ENCODE results near the gene NANOGP8.
A peak's percentile ranks its signal among the peaks of the same experiment; 100 is the strongest.

The NANOGP8 gene

DNA sequence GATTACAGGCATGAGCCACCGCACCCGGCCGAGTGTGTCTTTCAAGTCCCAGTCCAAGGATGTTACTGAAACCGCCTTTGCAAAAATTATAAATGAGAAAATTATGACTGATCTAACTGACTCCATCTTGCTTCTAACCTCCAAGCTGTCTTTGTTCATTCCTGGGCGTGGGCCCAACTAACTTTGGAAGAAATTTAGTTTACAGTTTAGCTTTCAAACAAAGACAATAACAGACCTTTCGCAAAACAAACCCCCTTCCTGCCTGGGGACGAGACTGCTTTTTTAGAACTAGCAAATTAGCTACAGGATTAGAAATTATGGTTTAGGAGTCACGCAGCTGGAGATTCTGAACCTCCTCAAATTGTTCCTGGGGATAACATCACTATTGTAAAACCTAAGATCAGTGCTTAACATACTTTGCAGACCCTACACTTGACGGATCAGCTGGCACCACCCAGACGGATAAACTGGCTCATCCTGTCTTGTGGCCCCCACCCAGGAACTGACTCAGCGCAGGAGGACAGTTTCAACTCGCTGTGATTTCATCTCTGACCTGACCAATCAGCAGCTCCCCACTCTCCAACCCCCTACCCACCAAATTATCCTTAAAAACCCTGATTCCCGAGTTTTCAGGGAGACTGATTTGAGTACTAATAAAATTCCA, 23.8 kb downstream of the NANOGP8 start:
- H3K9ac ChIP-seq = no peak overlapping the region
- no peaks in the 10 kb centered on the region for H4K20me1 ChIP-seq
- TF ChIP-seq Cebpa-rat (IDR thresholded peaks at IDR 0.05) = no peak
- no peak overlapping the region for H3K4me2 ChIP-seq
- H3K27me3 ChIP-seq = no peaks in the 10 kb centered on the region
- peaks cover 9% of the 10 kb centered on the region; the same call in 1 of the 2 replicates for H3K4me1 ChIP-seq
- H3K27ac ChIP-seq = no peak overlapping the region
- H3K9me3 ChIP-seq = no peaks in the 10 kb centered on the region
- H3K36me3 ChIP-seq = no peaks in the 10 kb centered on the region
- no peak overlapping the region for H3K4me3 ChIP-seq

DNA sequence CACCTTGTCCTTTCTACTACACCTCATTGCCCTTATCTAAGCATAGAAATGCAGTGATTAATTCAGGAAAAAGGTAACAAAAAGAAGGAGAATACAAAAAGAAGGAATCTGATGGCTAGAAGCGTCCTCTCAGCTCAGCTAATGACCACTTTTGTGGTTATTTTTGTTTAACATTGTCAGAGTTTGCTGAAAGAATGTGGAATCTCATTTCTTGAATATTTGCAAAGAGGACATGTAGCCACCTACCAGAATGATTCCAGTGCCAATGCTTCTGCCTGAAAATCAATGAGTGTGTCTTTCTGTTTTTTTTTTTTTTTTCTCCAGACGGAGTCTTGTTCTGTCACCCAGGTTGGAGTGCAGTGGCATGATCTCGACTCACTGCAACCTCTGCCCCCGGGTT, 24.5 kb downstream of the NANOGP8 start:
- no peak overlapping the region for H3K4me3 ChIP-seq
- H3K9me3 ChIP-seq = no peaks in the 10 kb centered on the region
- no peaks in the 10 kb centered on the region for H3K36me3 ChIP-seq
- no peak overlapping the region for H3K27ac ChIP-seq
- no peaks in the 10 kb centered on the region for H3K27me3 ChIP-seq
- no peak overlapping the region for H3K4me2 ChIP-seq
- no peaks in the 10 kb centered on the region for H4K20me1 ChIP-seq
- peaks cover 9% of the 10 kb centered on the region; the same call in 1 of the 2 replicates for H3K4me1 ChIP-seq
- no peak for TF ChIP-seq Cebpa-rat (IDR thresholded peaks at IDR 0.05)
- H3K9ac ChIP-seq = no peak overlapping the region

DNA sequence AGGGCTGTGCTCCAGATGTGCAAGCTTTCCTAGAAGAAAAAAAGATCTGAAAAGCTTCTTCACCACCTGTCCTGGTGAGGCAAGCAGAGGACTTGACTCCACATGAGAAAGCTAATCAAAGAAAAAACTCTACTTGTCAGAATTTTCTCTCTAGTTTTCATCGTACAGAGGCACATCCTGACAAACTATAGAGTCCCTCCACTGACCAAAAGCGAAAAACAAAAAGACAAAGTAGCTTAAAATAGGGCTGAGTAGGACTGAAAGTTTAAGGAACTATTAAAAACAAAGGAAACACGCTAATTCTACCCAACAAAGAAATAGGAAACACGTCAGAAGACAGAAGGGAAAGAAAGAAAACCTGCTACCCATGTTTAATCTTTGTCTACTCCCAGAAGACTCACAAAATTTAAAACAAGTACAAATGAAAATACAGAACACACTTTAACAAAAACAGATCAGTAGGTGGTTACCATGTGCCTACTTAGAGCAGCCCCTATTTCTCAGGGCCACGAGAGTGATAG, 26.5 kb downstream of the NANOGP8 start:
- Histone ChIP-seq H3K4me2 (peak overlapping the region; percentile 29; the same call in 1 of the 2 replicates), H3K27me3 (no peaks in the 10 kb centered on the region), H4K20me1 (no peaks in the 10 kb centered on the region), H3K9ac (no peak overlapping the region), H3K36me3 (no peaks in the 10 kb centered on the region), H3K27ac (no peak overlapping the region), H3K4me3 (no peak overlapping the region), H3K4me1 (peaks cover 9% of the 10 kb centered on the region; the same call in 1 of the 2 replicates), H3K9me3 (no peaks in the 10 kb centered on the region)
- TF ChIP-seq Cebpa-rat (IDR thresholded peaks at IDR 0.05) = no peak

DNA sequence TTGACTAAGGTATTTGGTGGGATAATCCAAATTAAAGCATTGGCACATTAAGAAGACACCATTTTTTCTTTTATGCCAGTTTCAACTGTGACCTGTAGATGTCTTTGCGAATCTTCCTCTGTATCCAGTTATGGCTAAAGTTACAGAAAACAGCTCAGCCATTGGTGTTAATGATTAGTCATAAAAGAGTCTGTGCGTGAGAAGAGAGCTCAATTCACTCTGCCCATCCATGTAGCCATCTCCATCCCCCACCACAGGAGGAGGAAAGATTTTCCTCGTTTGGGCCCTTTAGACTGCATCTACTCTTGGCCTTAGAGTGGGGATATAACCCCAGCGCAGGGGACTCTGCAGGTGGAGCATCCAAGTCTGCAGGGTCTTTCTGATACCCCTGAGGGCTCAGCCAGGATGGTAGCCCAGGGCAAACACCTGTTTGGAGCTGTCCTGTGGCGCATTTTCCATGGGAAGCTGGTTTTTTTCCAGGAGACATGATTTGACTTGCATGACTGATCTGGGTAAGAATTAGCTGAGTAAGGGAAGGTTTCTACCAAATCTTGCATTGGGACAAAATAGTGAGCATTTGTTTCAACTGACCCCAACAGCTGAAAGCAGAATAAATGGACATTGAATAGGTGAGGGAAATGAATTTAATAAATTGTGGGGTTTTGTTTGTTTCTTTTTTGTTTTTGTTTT, 29.5 kb downstream of the NANOGP8 start:
- Histone ChIP-seq H3K9ac (no peak overlapping the region), H3K4me1 (peaks cover 9% of the 10 kb centered on the region; the same call in 1 of the 2 replicates), H3K27ac (no peak overlapping the region), H4K20me1 (no peaks in the 10 kb centered on the region), H3K4me3 (no peak overlapping the region), H3K4me2 (no peak overlapping the region), H3K27me3 (no peaks in the 10 kb centered on the region), H3K36me3 (no peaks in the 10 kb centered on the region), H3K9me3 (no peaks in the 10 kb centered on the region)
- TF ChIP-seq Cebpa-rat (IDR thresholded peaks at IDR 0.05) = no peak

DNA sequence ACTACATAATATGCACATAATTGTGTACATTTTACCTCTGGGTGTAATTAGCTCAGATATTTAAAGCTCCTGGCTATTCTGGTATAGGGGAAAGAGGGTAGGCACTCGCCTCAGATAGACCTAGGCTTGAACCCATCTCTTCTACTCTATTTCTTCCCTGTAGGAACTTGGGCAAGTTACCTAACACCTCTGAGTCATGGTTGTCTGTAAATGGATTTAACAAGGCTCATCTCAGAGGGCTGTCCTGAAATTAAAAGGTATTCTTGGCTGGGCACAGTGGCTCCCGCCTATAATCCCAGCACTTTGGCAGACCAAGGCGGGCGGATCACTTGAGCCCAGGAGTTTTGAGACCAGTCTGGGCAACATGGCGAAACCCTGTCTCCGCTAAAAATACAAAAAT, 30.7 kb downstream of the NANOGP8 start:
- no peak overlapping the region for H3K9ac ChIP-seq
- no peak overlapping the region for H3K27ac ChIP-seq
- no peaks in the 10 kb centered on the region for H3K27me3 ChIP-seq
- H3K36me3 ChIP-seq = no peaks in the 10 kb centered on the region
- H4K20me1 ChIP-seq = no peaks in the 10 kb centered on the region
- H3K4me1 ChIP-seq = peaks cover 9% of the 10 kb centered on the region; the same call in 1 of the 2 replicates
- no peak for TF ChIP-seq Cebpa-rat (IDR thresholded peaks at IDR 0.05)
- no peaks in the 10 kb centered on the region for H3K9me3 ChIP-seq
- no peak overlapping the region for H3K4me2 ChIP-seq
- H3K4me3 ChIP-seq = no peak overlapping the region

DNA sequence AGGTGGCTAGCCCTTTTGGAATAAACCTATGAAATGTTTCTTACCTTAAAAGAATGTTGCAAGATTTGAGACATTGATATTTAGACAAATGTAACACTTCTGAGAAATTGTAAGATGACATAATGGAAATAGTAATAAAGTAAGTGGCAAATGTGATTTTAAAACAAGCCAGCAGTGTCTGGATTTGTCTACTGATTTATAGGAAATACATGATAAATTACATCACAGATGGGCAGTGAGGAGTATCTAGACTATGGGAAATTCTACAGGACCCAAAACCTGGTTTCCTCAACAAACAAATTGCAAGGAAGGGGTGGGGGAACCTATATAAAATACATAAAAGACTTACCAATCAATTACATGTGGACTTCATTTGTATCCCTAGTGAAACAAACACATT, 37.1 kb downstream of the NANOGP8 start:
- no peaks in the 10 kb centered on the region for H3K4me1 ChIP-seq
- no peaks in the 10 kb centered on the region for H3K9me3 ChIP-seq
- no peaks in the 10 kb centered on the region for H3K36me3 ChIP-seq
- H3K27ac ChIP-seq = no peak overlapping the region
- no peaks in the 10 kb centered on the region for H3K27me3 ChIP-seq
- no peak overlapping the region for H3K9ac ChIP-seq
- H3K4me3 ChIP-seq = no peak overlapping the region
- TF ChIP-seq Cebpa-rat (IDR thresholded peaks at IDR 0.05) = no peak
- no peak overlapping the region for H3K4me2 ChIP-seq
- no peaks in the 10 kb centered on the region for H4K20me1 ChIP-seq

DNA sequence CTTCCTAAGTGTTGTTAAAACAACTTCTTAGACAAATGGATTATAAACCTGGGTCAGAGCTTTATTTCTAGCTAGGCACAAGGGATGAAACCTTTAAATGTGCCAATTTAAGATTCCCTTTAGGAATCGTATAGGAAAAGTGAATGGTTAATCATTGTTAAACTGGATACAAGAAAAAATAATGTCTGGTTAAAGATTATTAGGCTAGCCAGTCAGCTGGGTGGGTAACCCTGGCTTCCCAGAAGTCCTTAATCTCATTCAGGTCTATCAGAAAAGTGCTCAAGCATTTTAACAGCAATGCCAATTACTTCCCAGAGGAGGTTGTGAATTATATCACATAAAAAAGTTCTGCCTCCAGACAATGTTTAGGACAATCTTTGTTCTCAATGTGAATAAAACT, 37.6 kb downstream of the NANOGP8 start:
- TF ChIP-seq Cebpa-rat (IDR thresholded peaks at IDR 0.05) = no peak
- H3K4me1 ChIP-seq = no peaks in the 10 kb centered on the region
- no peaks in the 10 kb centered on the region for H3K27me3 ChIP-seq
- no peak overlapping the region for H3K4me3 ChIP-seq
- no peak overlapping the region for H3K4me2 ChIP-seq
- no peaks in the 10 kb centered on the region for H3K36me3 ChIP-seq
- no peak overlapping the region for H3K27ac ChIP-seq
- H4K20me1 ChIP-seq = no peaks in the 10 kb centered on the region
- no peaks in the 10 kb centered on the region for H3K9me3 ChIP-seq
- H3K9ac ChIP-seq = no peak overlapping the region

DNA sequence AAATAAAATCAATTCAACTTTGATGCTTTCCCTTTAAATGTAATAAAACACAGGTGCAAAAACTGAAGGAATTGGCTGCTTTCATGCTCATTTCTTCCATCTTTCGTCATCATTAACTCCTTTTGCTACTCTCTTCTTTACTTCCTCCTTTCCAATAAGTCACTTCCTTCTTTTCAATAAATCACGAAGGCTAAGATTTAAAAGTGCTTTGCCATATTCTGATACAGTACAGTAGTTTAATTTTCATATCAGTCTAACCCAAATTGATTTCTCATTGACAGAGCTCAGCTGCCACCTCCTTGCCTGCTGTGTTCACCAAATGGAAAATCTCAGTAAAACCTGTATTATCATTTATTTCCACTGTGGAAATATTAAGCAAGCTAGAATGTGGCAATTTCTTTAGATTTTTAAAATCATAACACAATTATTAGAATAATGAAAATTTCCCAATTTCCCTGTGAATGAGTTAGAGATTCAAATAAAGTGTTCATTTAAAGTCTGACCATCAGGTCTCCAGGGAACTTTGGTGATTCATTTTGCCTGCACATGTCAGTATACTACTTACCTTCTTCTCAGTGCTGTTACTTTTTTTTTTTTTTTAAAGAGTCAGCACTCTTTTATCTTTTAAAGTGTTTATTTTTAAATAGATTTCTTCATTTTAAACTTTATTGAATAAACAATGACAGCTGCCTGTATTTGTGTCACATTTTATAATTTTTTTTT, 41.6 kb downstream of the NANOGP8 start:
- no peaks in the 10 kb centered on the region for H3K36me3 ChIP-seq

DNA sequence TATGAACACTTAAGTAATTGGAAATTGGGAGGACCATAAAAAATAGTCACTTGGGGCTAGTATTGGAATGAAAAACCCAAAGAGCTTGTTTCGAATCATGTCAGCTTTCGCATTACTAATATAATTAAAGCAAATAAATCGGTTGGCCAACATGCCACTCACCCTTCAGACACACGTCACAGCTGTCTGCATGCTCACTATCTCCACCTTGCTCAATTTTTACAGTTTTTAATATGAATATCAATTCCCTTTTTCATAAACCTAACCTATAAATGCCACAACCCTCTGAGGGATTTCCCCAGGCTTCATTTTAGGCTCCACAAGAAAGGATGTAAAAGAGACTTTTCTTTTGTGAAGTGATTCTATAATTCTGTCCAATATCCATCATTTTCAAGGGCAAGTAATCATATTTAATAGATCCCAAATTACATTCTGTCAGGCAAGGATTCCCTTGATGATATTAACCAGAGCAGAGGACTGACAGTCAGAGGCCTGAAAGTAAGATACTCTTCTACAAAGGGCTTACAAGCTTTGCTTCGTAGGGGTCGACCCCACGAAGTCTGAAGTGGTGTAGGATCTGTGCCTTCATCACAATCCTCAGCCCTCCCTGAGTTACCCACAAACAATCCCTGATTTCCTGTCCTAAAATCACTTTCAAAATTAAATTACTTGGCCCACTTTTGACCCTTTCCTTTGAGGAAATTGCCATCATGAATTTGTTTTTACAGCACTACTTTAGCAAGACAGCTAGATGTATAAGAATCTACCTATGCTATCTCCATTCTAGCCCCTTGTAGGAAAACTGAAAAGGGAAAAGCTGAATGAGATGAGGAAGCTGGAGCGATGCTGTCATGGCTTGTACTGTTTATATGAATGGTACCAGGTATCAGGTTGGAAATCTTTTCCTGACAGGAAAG, 44.5 kb downstream of the NANOGP8 start:
- H3K9me3 ChIP-seq = no peaks in the 10 kb centered on the region
- H3K36me3 ChIP-seq = no peaks in the 10 kb centered on the region
- H3K27me3 ChIP-seq = no peaks in the 10 kb centered on the region
- no peak for TF ChIP-seq Cebpa-rat (IDR thresholded peaks at IDR 0.05)
- H3K4me3 ChIP-seq = no peak overlapping the region
- H3K9ac ChIP-seq = no peak overlapping the region
- H3K4me1 ChIP-seq = no peaks in the 10 kb centered on the region
- H3K4me2 ChIP-seq = no peak overlapping the region
- no peak overlapping the region for H3K27ac ChIP-seq
- H4K20me1 ChIP-seq = no peaks in the 10 kb centered on the region

More for the DNA sequence above, 41.6 kb downstream of the NANOGP8 start:
- no peak overlapping the region for H3K4me2 ChIP-seq
- no peaks in the 10 kb centered on the region for H4K20me1 ChIP-seq
- no peaks in the 10 kb centered on the region for H3K27me3 ChIP-seq
- no peaks in the 10 kb centered on the region for H3K4me1 ChIP-seq
- H3K4me3 ChIP-seq = no peak overlapping the region
- no peak for TF ChIP-seq Cebpa-rat (IDR thresholded peaks at IDR 0.05)
- no peak overlapping the region for H3K27ac ChIP-seq
- H3K9me3 ChIP-seq = no peaks in the 10 kb centered on the region
- no peak overlapping the region for H3K9ac ChIP-seq
